HG02970 (cell line): Measurements from ENCODE around the gene RFX7.

Source experiments
- ATAC-seq: cut with Tn5 transposase; IDR thresholded peaks from one replicate; pipeline ENCODE4 v1.9.1; 2021; ENCODE audit warnings: mild to moderate bottlenecking, moderate library complexity, moderate number of reproducible peaks; ENCODE audit not compliant: unreplicated experiment, low FRiP score

Gene RFX7

GRCh38 chr15:56244811-56245576 lies 1.3 kb upstream of the RFX7 start:
- ATAC-seq = no peak

- no peak for ATAC-seq
Measured at GRCh38 chr15:56244038-56244810, 545 bp upstream of the RFX7 start.

- no peak for ATAC-seq
Measured at GRCh38 chr15:56242576-56243162, 1.0 kb downstream of the RFX7 start.

GRCh38 chr15:56241374-56242105 lies 2.1 kb downstream of the RFX7 start:
- ATAC-seq = no peak

- ATAC-seq = no peak
Measured at GRCh38 chr15:56240390-56240789, 3.3 kb downstream of the RFX7 start.

- ATAC-seq = no peak
Measured at GRCh38 chr15:56236197-56236596, 7.5 kb downstream of the RFX7 start.

GRCh38 chr15:56234804-56235203 lies 8.9 kb downstream of the RFX7 start:
- ATAC-seq = no peak

GRCh38 chr15:56233549-56233948 lies 10.1 kb downstream of the RFX7 start:
- no peak for ATAC-seq

- ATAC-seq = no peak
Measured at GRCh38 chr15:56232058-56232457, 11.6 kb downstream of the RFX7 start.

GRCh38 chr15:56228854-56229253 lies 14.8 kb downstream of the RFX7 start:
- no peak for ATAC-seq

- ATAC-seq = no peak
Measured at GRCh38 chr15:56228352-56228751, 15.3 kb downstream of the RFX7 start.

GRCh38 chr15:56227780-56228179 lies 15.9 kb downstream of the RFX7 start:
- no peak for ATAC-seq

- no peak for ATAC-seq
Measured at GRCh38 chr15:56227306-56227705, 16.4 kb downstream of the RFX7 start.

- ATAC-seq = no peak
Measured at GRCh38 chr15:56225520-56225919, 18.2 kb downstream of the RFX7 start.

GRCh38 chr15:56222302-56222701 lies 21.4 kb downstream of the RFX7 start:
- ATAC-seq = no peak

- ATAC-seq = no peak
Measured at GRCh38 chr15:56217341-56217740, 26.3 kb downstream of the RFX7 start.

GRCh38 chr15:56215769-56216168 lies 27.9 kb downstream of the RFX7 start:
- ATAC-seq = no peak

- no peak for ATAC-seq
Measured at GRCh38 chr15:56211960-56212550, 31.6 kb downstream of the RFX7 start.

- no peak for ATAC-seq
Measured at GRCh38 chr15:56211064-56211463, 32.6 kb downstream of the RFX7 start.

GRCh38 chr15:56208641-56209155 lies 35.0 kb downstream of the RFX7 start:
- ATAC-seq = no peak
